K562 (cell line): Measurements from ENCODE around the gene ASB6. TPM values are rescaled to one million over a fixed set of nuclear protein-coding genes. Genes with fewer than 3 reads are reported as not detected.

Experiments
- ATAC-seq: fragments of 200-7000 bp; cut with Tn5 transposase; 3 replicates; pipeline ENCODE4 v1.9.1; 2020; ENCODE audit warnings: moderate library complexity
- BruUV-seq: library from RNA; stranded (reverse); fragments of 400-500 nt; replicated peaks from 2 replicates; lab custom pipeline; 2021; lab: Mats Ljungman, UMichigan
- CTCF ChIA-PET: fragments of 300-600 bp; formaldehyde crosslinking; extraction: SDS; loops from one replicate; lab custom pipeline; 2021; ENCODE audit warnings: low intra/inter-chr PET ratio; lab: Yijun Ruan, JAX
- POLR2A ChIA-PET: fragments of 300-600, 350-650 bp; sonication (Branson Sonifier 250); formaldehyde crosslinking; extraction: SDS; loops from one replicate; lab custom pipeline; 2021; ENCODE audit warnings: antibody characterized with exemption, inconsistent platforms; lab: Yijun Ruan, JAX
- DNase-seq, 4 experiments: peaks; one replicate each; pipeline versions ENCODE4 v3.0.0 to v3.0.0-alpha.2; 2011 to 2018; ENCODE audit warnings: low spot score in 3 of 4, mixed read lengths in 3 of 4; ENCODE audit errors: extremely low read depth in 1 of 4
- FAIRE-seq: peaks from 2 replicates; lab custom pipeline; 2011; peaks lifted over from hg19 to GRCh38; lab: Jason Lieb, UNC
- H2AFZ ChIP-seq: 2 replicates; pipeline ENCODE4 v1.6.0; 2011; ENCODE audit warnings: low read depth, low read length, control low read depth, inconsistent platforms
- H3K27ac ChIP-seq: fragments of 200-600 bp; 3 replicates; pipeline ENCODE4 v1.8.0; 2011; ENCODE audit warnings: low read depth, mild to moderate bottlenecking, control low read depth, inconsistent platforms, low read length, moderate library complexity, mixed read lengths; ENCODE audit errors: extremely low read depth
- H3K27me3 ChIP-seq, 2 experiments: fragments of 300-600 bp in 1 of 2; 2 replicates in 1 of 2; 3 replicates in 1 of 2; pipeline versions ENCODE4 v1.6.0 to v1.8.0; 2011; ENCODE audit warnings: inconsistent platforms in 2 of 2, low read length in 2 of 2, mild to moderate bottlenecking in 1 of 2, mixed read lengths in 1 of 2, moderate library complexity in 1 of 2; ENCODE audit not compliant: control insufficient read depth in 2 of 2, insufficient read depth in 2 of 2
- H3K36me3 ChIP-seq: fragments of 300-600 bp; 3 replicates; pipeline ENCODE4 v1.8.0; 2011; ENCODE audit warnings: mild to moderate bottlenecking, low read length, inconsistent platforms; ENCODE audit not compliant: control insufficient read depth, insufficient read depth
- H3K4me1 ChIP-seq, 2 experiments: fragments of 200-600 bp in 1 of 2; replicated peaks in 1 of 2; 2 replicates in 1 of 2; 3 replicates in 1 of 2; pipeline versions ENCODE4 v1.5.1 to v1.8.0; 2011; ENCODE audit warnings: inconsistent platforms in 2 of 2, low read length in 2 of 2, mild to moderate bottlenecking in 1 of 2, mixed read lengths in 1 of 2, moderate library complexity in 1 of 2; ENCODE audit not compliant: control insufficient read depth in 2 of 2, insufficient read depth in 2 of 2
- H3K4me2 ChIP-seq: 2 replicates; pipeline ENCODE4 v1.6.1; 2011; ENCODE audit warnings: low read length, control low read depth, inconsistent platforms, mixed read lengths; ENCODE audit not compliant: insufficient read depth
- H3K4me3 ChIP-seq: fragments of 200-600 bp; sonication (generic), shearing (Covaris generic); 2 replicates; pipeline ENCODE4 v1.5.1; 2016; ENCODE audit warnings: control low read depth, inconsistent platforms
- H3K79me2 ChIP-seq: fragments of 200-600 bp; 3 replicates; pipeline ENCODE4 v1.8.0; 2011; ENCODE audit warnings: low read length, inconsistent platforms; ENCODE audit not compliant: control insufficient read depth, insufficient read depth
- H3K9ac ChIP-seq, 2 experiments: 2 replicates each; pipeline versions ENCODE4 v1.6.0 to v1.6.1; 2011; ENCODE audit warnings: low read depth in 2 of 2, low read length in 2 of 2, control low read depth in 1 of 2, inconsistent platforms in 1 of 2, mild to moderate bottlenecking in 1 of 2, mixed read lengths in 1 of 2; ENCODE audit not compliant: insufficient read depth in 1 of 2
- H3K9me1 ChIP-seq: one replicate; pipeline ENCODE4 v1.6.0; 2011; ENCODE audit warnings: inconsistent platforms, mild to moderate bottlenecking, low read length, moderate library complexity; ENCODE audit not compliant: control insufficient read depth, insufficient read depth
- H3K9me3 ChIP-seq: replicated peaks from 2 replicates; pipeline ENCODE4 v1.5.1; 2011; ENCODE audit warnings: low read depth, low read length, inconsistent platforms; ENCODE audit not compliant: control insufficient read depth, insufficient read depth
- H4K20me1 ChIP-seq: replicated peaks from 2 replicates; pipeline ENCODE4 v1.6.1; 2011; ENCODE audit warnings: low read length, inconsistent platforms, mixed read lengths; ENCODE audit not compliant: control insufficient read depth, insufficient read depth
- FOXK1 ChIP-seq: sonication (generic); formaldehyde crosslinking; IDR thresholded peaks from 2 replicates; pipeline ENCODE4 v1.8.0; 2022; ENCODE audit warnings: missing genetic modification reagents, mild to moderate bottlenecking, borderline replicate concordance
- KDM1A ChIP-seq, 2 experiments: fragments of 450-650 bp; IDR thresholded peaks; 2 replicates each; pipeline ENCODE4 v1.6.1; 2016; ENCODE audit warnings: mild to moderate bottlenecking in 2 of 2
- L3MBTL2 ChIP-seq: fragments of 450-650 bp; IDR thresholded peaks from 2 replicates; pipeline ENCODE4 v1.6.1; 2016; ENCODE audit warnings: mild to moderate bottlenecking, moderate library complexity
- MCM2 ChIP-seq: fragments of 450-650 bp; IDR thresholded peaks from 2 replicates; pipeline ENCODE4 v1.6.1; 2017; ENCODE audit warnings: low read depth, mild to moderate bottlenecking
- SPI1 ChIP-seq: IDR thresholded peaks from 2 replicates; pipeline ENCODE4 v1.6.1; 2011; ENCODE audit warnings: low read depth, low read length, control low read depth, borderline replicate concordance
- ZEB2 ChIP-seq: fragments of 450-650 bp; IDR thresholded peaks from 2 replicates; pipeline ENCODE4 v1.6.1; 2016
- ZNF644 ChIP-seq: fragments of 200-800 bp; sonication (Bioruptor generic); IDR thresholded peaks from 2 replicates; pipeline ENCODE4 v1.6.1; 2016; ENCODE audit warnings: low read depth, missing genetic modification characterization, missing compliant biosample characterization
- ZSCAN29 ChIP-seq: fragments of 450-650 bp; IDR thresholded peaks from 2 replicates; pipeline ENCODE4 v1.6.1; 2017
- ZZZ3 ChIP-seq: fragments of 450-650 bp; IDR thresholded peaks from 2 replicates; pipeline ENCODE4 v1.6.1; 2016; ENCODE audit warnings: antibody characterized with exemption, mild to moderate bottlenecking, moderate library complexity
- WGBS: fragments of 100-300 bp; shearing (Covaris generic); methylation state at CpG from one replicate; pipeline ENCODE4 v1.1.6; 2016; ENCODE audit warnings: low coverage, mixed read lengths; ENCODE audit not compliant: insufficient coverage; ENCODE audit errors: missing lambda C conversion rate; 5-methylcytosine and 5-hydroxymethylcytosine counted together
- in situ Hi-C: fragments of 300-500 bp; cut with MboI; formaldehyde crosslinking; loops from 4 replicates; pipeline ENCODE4 v1.15.0; 2018; ENCODE audit warnings: inconsistent platforms, mixed read lengths
- intact Hi-C: fragments of 100-400 bp; cut with micrococcal nuclease; formaldehyde crosslinking; loops from 2 replicates; pipeline ENCODE4 v1.14.2; 2022
- polyA plus RNA-seq, 8 experiments: library from polyadenylated mRNA; depleted of rRNA in 4 of 8; stranded (reverse) in 5 of 8; unstranded in 3 of 8; fragments of >200 nt; fragmentation: Nextera tagmentation in 2 of 8; fragmentation: Illumina TruSeq in 1 of 8; extraction: Ambion mirVana in 2 of 8; extraction: Trizol in 1 of 8; gene quantifications; 2 replicates each; pipeline versions ENCODE4 v1.2.1 to v1.2.3, GENCODE V29; 2011 to 2014; ENCODE audit warnings: inconsistent platforms in 1 of 8, missing spikeins in 1 of 8
- total RNA-seq, 7 experiments: library from RNA; depleted of rRNA in 6 of 7; stranded (reverse); fragments of >200 nt in 6 of 7; fragmentation: Illumina TruSeq in 2 of 7; extraction: Trizol in 2 of 7; gene quantifications; 2 replicates each; pipeline versions ENCODE4 v1.2.1 to v1.2.3, GENCODE V29; 2011 to 2021; ENCODE audit warnings: low replicate concordance in 1 of 7
- TF ChIP-seq, protein P1 (sequence below): sonication (generic); formaldehyde crosslinking; IDR thresholded peaks from 2 replicates; pipeline ENCODE4 v1.8.0; 2022; ENCODE audit warnings: mild to moderate bottlenecking, missing genetic modification reagents
- TF ChIP-seq, protein P2 (sequence below): fragments of 250-450 bp; sonication (Bioruptor Pico); IDR thresholded peaks from 2 replicates; pipeline ENCODE4 v1.4.0; 2020; ENCODE audit warnings: borderline replicate concordance
- TF ChIP-seq, protein P3 (sequence below): fragments of 450-650 bp; IDR thresholded peaks from 2 replicates; pipeline ENCODE4 v1.6.1; 2016
- TF ChIP-seq, protein P4 (sequence below), 2 experiments: IDR thresholded peaks in 1 of 2; conservative IDR thresholded peaks in 1 of 2; 2 replicates each; pipeline ENCODE4 v1.6.1; 2016; ENCODE audit warnings: low read depth in 2 of 2, mild to moderate bottlenecking in 1 of 2, missing compliant biosample characterization in 1 of 2, missing genetic modification characterization in 1 of 2, moderate library complexity in 1 of 2

The ASB6 gene
- total and polyA plus RNA-seq, 9 of the 15 experiments (the other 6 are each of a cell fraction or from before 2014, with no cell fraction given), result 0.92 to 17.8 (median 11.3) TPM

DNA sequence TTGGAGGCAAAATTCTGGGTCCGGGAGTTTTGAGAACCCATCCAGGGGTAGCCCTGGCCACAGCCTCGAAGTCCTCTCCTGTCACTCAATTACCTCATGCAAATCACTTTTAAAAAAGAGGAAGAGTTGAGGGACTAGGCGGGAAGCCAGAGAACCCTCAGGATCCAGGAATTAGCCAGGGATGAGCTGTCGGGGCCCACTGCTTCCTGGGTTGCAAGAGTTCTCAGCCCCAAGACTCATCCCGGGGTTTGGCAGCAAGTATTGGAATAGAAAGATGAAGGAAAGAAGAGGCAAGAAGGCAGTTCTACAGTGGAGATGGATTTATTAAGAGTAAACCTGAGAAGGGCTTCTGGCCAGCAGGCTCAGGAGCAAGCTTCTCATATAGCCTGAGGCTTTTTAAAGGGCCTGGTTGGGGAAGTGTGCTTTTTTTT, 46.6 kb downstream of the ASB6 start:
- no peaks in the 10 kb centered on the region for H3K9me3 ChIP-seq
- BruUV-seq, result no TSS peak
- intact Hi-C loops (loop anchor here (10.0 kb wide), 1 partner anchor 191 kb away; no protein-coding TSS in a partner anchor), in situ Hi-C loops (no loop called here)
- no peak for DNase-seq
- no peaks in the 10 kb centered on the region for H4K20me1 ChIP-seq
- no peaks in the 10 kb centered on the region for H3K36me3 ChIP-seq
- no peaks in the 10 kb centered on the region for H3K9me1 ChIP-seq
- no peak overlapping the region for H3K4me3 ChIP-seq
- peak overlapping the region; percentile 4; the same call in 1 of the 2 replicates for H2AFZ ChIP-seq
- WGBS, result 34% methylated on average over 5 of the region's 5 CpGs
- ChIA-PET POLR2A (interaction anchor here (0.7 to 0.8 kb wide), 2 partner anchors 93 to 418 kb away, joined by 3 read pairs; no protein-coding TSS in a partner anchor), CTCF (no interaction called here)
- peak overlapping the region; percentile 22; the same call in 1 of the 2 replicates for H3K4me2 ChIP-seq
- H3K27me3 ChIP-seq, result no peaks in the 10 kb centered on the region
- peak; percentile 17 for ATAC-seq
- no peak for FAIRE-seq
- H3K79me2 ChIP-seq, result no peaks in the 10 kb centered on the region
- peak overlapping the region; percentile 53; the same call in 1 of the 3 replicates for H3K27ac ChIP-seq
- no peak overlapping the region; a peak in 1 of 4 replicates for H3K9ac ChIP-seq
- H3K4me1 ChIP-seq, result peaks cover 20 to 36% of the 10 kb centered on the region in 2 experiments
- TF ChIP-seq MCM2, result no peak
- TF ChIP-seq, protein P1, sequence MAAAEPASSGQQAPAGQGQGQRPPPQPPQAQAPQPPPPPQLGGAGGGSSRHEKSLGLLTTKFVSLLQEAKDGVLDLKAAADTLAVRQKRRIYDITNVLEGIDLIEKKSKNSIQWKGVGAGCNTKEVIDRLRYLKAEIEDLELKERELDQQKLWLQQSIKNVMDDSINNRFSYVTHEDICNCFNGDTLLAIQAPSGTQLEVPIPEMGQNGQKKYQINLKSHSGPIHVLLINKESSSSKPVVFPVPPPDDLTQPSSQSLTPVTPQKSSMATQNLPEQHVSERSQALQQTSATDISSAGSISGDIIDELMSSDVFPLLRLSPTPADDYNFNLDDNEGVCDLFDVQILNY (CRISPR knock-in tag), result no peak
- TF ChIP-seq L3MBTL2, result peak; percentile 54
- TF ChIP-seq, protein P2, sequence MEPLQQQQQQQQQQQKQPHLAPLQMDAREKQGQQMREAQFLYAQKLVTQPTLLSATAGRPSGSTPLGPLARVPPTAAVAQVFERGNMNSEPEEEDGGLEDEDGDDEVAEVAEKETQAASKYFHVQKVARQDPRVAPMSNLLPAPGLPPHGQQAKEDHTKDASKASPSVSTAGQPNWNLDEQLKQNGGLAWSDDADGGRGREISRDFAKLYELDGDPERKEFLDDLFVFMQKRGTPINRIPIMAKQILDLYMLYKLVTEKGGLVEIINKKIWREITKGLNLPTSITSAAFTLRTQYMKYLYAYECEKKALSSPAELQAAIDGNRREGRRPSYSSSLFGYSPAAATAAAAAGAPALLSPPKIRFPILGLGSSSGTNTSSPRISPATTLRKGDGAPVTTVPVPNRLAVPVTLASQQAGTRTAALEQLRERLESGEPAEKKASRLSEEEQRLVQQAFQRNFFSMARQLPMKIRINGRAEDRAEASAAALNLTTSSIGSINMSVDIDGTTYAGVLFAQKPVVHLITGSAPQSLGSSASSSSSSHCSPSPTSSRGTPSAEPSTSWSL (CRISPR knock-in tag), result no peak
- TF ChIP-seq, protein P3, sequence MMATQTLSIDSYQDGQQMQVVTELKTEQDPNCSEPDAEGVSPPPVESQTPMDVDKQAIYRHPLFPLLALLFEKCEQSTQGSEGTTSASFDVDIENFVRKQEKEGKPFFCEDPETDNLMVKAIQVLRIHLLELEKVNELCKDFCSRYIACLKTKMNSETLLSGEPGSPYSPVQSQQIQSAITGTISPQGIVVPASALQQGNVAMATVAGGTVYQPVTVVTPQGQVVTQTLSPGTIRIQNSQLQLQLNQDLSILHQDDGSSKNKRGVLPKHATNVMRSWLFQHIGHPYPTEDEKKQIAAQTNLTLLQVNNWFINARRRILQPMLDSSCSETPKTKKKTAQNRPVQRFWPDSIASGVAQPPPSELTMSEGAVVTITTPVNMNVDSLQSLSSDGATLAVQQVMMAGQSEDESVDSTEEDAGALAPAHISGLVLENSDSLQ, result peak; percentile 92
- no peak for TF ChIP-seq ZEB2
- no peak for TF ChIP-seq FOXK1 (CRISPR knock-in tag)
- TF ChIP-seq KDM1A (IDR thresholded peaks at IDR 0.05), result no peak
- TF ChIP-seq, protein P4, sequence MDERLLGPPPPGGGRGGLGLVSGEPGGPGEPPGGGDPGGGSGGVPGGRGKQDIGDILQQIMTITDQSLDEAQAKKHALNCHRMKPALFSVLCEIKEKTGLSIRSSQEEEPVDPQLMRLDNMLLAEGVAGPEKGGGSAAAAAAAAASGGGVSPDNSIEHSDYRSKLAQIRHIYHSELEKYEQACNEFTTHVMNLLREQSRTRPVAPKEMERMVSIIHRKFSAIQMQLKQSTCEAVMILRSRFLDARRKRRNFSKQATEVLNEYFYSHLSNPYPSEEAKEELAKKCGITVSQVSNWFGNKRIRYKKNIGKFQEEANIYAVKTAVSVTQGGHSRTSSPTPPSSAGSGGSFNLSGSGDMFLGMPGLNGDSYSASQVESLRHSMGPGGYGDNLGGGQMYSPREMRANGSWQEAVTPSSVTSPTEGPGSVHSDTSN (CRISPR knock-in tag; IDR thresholded peaks at IDR 0.05; ENCODE audit: low read depth), result peak; percentile 48; the same call in 1 of the 2 replicates
- TF ChIP-seq, protein P4 (tag; conservative IDR thresholded peaks at IDR 0.05; ENCODE audit: low read depth), result peak; percentile 30; the same call in 1 of the 2 replicates
- no peak for TF ChIP-seq ZZZ3
- TF ChIP-seq ZSCAN29, result no peak
- TF ChIP-seq SPI1, result peak; percentile 79; the same call in 1 of the 2 replicates
- no peak for TF ChIP-seq ZNF644 (tag)
